Esophagus mucosa (tissue), 1 donor: ENCODE results near the gene ADAMTS10. TPM values are rescaled to one million over a fixed set of nuclear protein-coding genes. Genes with fewer than 3 reads are reported as not detected.
"Not testable (repeated sequence)": the region's sequence is repeated elsewhere in the genome, so short reads cannot be mapped to it uniquely, and the experiment has no call there.

Experiments used
- ATAC-seq: fragments of 200-7000 bp; cut with Tn5 transposase; one replicate; pipeline ENCODE4 v1.9.1; 2020
- total RNA-seq: library from RNA; stranded (reverse); gene quantifications from one replicate; pipeline ENCODE4 v1.2.4, GENCODE V29; 2023
- donor health status: DM: yes; HTN: yes; CAD: no.

Gene ADAMTS10
- total RNA-seq, 1 donor from 2014 or later = 1.9 TPM

DNA sequence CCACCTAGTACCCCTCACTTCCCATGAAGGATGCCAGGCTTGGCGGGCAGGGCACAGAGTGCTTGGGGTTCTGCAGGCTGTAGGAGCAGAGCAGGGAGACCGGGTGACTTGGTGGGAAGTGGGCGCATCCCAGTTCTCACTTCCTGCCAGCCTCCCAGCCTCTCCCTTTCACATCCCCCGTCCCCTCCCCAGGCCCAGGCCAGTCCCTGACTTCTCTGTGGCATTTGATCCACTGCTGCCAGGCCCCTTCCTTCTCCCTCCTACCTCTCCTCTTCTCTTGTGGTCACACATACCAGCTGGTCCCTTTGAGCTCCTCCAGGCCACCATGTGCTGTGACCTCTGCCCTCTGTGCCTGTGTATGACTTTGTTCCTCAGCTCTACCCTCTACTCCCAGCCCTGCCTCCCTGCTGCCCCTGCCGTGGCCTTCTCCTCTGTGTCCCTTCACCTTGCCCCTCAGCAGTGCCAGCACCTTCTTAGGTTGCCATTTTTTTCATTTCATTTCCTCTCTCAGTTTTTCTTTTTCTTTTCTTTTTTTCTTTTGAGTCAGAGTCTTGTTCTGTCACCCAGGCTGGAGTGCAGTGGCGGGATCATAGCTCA lies 52.8 kb downstream of the ADAMTS10 start:
- ATAC-seq = no peak

DNA sequence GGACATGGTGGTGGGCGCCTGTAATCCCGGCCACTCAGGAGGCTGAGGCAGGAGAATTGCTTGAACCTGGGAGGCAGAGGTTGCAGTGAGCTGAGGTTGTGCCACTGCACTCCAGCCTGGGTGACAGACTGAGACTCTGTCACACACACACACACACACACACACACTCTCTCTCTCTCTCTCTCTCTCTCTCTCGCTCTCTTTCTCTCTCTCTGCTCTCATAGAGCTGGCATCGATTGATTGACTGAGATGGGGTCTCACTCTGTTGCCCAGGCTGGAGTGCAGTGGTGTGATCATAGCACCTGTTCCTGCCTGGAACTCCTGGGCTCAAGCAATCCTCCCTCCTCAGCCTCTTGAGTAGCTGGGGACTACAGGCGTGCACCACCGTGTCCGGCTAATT lies 56.8 kb downstream of the ADAMTS10 start:
- ATAC-seq = not testable (repeated sequence)

DNA sequence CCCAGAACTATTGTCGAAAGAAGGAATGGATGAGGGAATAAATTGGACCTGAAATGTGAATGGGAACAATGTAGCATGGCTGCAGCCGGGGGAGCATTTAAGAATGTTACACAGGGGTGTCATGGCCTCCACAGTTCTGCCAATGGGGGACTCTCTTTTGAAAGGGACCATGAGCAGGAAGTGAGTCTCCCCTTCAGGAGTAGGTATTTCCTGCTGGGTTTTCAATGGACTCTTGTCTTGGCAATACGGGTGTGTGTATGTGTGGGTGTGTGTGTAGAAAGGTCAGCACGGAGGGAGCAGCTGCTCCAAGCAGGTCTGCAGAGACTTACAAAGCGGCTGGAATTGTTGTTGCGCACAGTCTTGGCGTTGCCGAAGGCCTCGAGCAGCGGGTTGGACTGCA lies 57.7 kb downstream of the ADAMTS10 start:
- ATAC-seq = no peak

DNA sequence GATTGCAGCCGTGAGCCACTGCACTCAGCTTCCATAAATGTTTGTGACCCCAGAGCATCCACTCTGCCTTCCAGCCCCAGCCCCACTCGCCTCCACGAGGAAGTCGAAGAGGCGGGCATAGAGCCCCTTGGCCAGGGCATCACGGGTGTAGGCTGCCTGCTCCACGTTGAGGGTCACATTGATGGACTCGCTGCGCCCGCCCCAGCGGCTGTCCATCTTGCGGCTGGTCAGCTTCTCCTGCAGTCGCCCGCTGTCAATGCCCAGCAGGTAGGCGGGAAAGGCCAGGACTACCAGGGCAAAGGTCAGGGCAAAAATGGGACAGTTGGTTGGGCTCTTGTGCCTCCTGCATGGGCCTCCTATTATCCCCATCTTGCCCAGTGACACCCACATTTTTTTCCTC lies 60.4 kb downstream of the ADAMTS10 start:
- no peak for ATAC-seq

DNA sequence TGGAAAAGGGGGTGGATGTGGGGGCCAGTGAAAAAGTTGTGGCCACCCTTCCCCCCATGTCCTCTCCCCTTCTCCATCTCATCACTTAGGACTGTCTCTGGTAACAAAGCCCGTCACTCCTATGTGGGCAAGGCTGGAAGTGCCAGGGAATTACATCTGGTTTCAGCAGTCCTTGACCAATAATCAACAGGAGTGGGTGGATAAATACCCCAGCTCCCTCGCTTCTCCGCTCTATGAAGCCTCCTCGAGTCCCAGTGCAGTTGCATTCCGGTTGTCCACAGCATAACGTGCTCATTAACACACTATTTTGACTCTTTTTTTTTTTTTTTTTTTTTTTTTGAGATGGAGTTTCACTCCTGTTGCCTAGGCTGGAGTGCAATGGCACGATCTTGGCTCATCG lies 64.8 kb downstream of the ADAMTS10 start:
- no peak for ATAC-seq

DNA sequence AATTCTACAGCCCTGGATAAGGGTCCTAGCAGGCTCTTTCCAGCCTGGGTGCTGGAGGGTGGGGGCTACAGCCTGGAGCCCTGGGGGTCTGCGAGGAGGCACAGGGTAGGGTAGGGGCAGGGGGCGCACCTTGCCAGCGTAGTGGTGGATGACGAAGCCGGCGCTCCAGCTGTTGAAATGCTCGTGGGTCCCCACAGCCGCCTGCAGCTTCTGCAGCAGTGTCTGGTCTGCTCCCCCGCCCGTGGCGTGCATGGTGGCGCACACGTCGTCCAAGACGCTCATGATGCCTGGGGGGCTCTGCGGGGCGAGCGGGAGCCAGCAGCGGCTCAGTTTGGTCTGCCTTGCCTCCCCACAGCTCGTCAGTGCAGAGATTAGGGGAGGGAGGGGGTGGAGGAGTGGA lies 66.3 kb downstream of the ADAMTS10 start:
- peak; percentile 19 for ATAC-seq

DNA sequence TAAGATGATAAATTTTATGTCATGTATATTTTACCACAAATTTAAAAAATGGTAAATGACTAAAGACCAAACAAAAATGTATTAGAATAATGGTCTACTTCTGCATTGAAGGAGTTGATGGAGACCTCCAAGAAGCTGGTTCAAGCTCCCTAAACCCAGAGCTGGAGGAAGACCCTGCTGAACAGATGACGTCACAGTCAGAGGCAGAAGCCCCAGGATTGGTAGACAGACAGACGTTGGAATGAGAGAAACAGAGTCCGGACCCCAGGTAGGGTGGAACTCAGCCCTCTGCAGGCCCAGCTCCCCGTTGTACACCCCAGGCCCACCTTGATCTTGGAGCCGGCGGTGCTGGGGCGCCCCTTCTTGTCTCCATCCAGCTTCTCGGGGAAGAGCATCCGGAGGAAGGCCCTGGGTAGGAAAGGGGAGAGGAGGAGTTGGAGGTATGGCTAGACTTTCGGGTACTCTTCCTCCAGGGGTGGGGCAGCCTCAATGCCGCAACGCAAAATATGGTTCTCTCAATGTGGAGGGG lies 70.8 kb downstream of the ADAMTS10 start:
- ATAC-seq = peak; percentile 8

DNA sequence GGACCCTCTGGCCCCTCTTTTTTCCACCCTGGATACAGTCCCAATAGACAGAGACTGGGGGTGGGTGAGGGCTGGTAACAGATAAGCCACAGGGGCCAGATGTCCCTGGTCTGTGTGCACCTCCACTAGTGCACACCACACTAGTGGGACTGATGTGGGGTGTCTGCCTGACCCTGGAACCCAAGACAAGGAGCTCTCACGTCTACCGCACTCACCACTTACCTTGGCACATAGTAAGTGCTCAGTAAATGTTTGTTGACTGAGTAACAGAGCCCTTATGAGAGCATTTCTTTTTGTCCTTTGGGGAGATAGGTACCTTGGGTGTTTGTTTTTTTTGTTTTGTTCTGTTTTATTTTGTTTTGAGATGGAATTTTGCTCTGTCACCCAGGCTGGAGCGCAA lies 73.4 kb downstream of the ADAMTS10 start:
- ATAC-seq = no peak

DNA sequence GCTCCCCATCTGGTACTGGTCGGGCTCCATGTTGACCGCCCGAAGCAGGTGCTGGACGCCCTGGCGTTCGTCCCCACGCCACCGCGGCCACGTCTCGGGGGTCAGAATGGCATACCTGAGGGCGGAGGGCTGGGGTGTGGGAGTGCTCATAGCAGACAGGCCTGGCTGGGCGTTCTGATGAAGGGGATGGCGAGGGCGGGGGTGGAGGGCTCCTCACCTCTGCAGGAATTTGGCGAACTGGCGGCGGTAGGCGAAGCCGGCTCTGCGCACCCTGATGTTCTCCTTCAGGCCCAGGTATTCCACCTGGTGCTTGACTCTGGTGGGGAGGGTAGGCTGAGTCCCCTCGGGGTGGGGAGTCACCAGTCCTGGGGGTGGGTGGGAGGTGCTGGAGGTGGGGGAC lies 74.2 kb downstream of the ADAMTS10 start:
- ATAC-seq = no peak

DNA sequence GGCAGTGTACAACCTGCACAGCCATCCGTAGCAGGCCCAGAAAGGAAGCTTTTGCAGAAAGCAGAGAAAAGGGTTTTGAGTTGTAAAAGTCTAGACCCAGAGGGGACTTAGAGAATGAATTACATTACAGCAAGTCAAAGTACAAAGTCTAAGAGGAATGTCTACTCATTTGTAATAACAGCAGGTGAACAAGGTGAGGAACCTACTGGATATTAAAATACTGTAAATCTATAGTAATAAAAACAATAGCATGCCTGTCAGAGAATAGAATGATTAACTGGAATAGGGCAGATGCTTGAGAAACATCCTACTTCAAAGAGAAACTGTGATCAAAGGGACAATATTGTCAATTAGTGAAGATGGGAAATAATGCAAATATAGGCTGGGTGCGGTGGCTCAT lies 78.3 kb downstream of the ADAMTS10 start:
- ATAC-seq = no peak

DNA sequence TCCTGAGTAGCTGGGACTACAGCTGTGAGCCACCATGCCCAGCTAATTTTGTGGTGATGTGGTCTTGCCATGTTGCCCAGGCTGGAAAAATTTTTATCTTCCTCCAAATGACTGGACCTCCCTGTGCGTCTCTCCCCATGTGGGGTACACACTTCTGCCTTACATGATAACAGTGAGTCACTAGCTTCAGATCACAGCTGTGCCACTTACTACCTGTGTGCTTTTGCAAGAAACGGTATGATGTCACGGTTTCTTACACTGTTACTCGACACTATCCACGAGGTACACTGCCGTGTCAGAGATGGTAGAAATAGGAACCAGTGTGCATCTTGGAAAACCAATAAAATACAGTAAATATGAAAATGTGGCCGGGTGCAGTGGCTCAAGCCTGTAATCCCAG lies 79.0 kb downstream of the ADAMTS10 start:
- ATAC-seq = no peak

Other genes with a start within 250 kb of the ADAMTS10 start
- 55.4 TPM for gene ANGPTL4, start 246.6 kb downstream of the ADAMTS10 start, total RNA-seq
- gene RAB11B, start 220.4 kb downstream of the ADAMTS10 start, total RNA-seq = 52.4 TPM
- 21.4 TPM for gene MARCHF2, start 197.4 kb downstream of the ADAMTS10 start, total RNA-seq
- 107 TPM for gene HNRNPM, start 165.7 kb downstream of the ADAMTS10 start, total RNA-seq
- 0.76 TPM for gene PRAM1, start 108.1 kb downstream of the ADAMTS10 start, total RNA-seq
- gene ZNF414, start 96.5 kb downstream of the ADAMTS10 start, total RNA-seq = 13.3 TPM
- 3.8 TPM for gene MYO1F, start 33.3 kb downstream of the ADAMTS10 start, total RNA-seq
- gene NFILZ, start 19.9 kb upstream of the ADAMTS10 start, total RNA-seq = not detected
- not detected for gene ACTL9, start 88.1 kb upstream of the ADAMTS10 start, total RNA-seq
- gene OR2Z1, start 110.9 kb upstream of the ADAMTS10 start, total RNA-seq = not detected
- gene ZNF558, start 221.6 kb upstream of the ADAMTS10 start, total RNA-seq = 14.9 TPM
- not detected for gene MBD3L1, start 221.7 kb upstream of the ADAMTS10 start, total RNA-seq